ENCODE measurements around the gene SHISA6.

DNA sequence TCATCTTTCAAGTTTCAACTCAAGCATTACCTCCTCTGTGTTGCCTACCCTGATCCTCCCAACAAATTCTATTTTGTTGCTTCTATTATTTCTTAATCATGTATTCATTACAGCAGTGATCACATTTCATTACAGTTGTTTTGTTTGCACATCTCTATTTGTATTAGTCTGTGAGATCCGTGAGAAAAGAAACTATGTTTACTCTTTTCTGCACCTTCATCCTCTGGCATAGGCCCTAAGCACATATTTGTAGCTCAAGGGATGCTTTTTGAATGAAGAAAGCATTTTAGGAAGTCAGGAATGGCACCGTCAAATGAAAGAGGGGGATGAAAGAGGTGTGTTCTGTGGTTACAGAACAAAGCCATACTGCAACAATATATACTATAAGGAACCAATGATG, 110.5 kb downstream of the SHISA6 start:
- TF ChIP-seq, protein P1, sequence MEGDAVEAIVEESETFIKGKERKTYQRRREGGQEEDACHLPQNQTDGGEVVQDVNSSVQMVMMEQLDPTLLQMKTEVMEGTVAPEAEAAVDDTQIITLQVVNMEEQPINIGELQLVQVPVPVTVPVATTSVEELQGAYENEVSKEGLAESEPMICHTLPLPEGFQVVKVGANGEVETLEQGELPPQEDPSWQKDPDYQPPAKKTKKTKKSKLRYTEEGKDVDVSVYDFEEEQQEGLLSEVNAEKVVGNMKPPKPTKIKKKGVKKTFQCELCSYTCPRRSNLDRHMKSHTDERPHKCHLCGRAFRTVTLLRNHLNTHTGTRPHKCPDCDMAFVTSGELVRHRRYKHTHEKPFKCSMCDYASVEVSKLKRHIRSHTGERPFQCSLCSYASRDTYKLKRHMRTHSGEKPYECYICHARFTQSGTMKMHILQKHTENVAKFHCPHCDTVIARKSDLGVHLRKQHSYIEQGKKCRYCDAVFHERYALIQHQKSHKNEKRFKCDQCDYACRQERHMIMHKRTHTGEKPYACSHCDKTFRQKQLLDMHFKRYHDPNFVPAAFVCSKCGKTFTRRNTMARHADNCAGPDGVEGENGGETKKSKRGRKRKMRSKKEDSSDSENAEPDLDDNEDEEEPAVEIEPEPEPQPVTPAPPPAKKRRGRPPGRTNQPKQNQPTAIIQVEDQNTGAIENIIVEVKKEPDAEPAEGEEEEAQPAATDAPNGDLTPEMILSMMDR (IDR thresholded peaks at IDR 0.05): no peak
- TF ChIP-seq TCF7L2 (IDR thresholded peaks at IDR 0.05; ENCODE audit: low read depth, low read length) (no peak), POLR2AphosphoS5 (IDR thresholded peaks at IDR 0.05; ENCODE audit: low read depth, low read length) (no peak), SIN3A (IDR thresholded peaks at IDR 0.05; ENCODE audit: borderline replicate concordance, insufficient read depth, low read depth, low read length) (no peak)
- TF ChIP-seq, protein P2, sequence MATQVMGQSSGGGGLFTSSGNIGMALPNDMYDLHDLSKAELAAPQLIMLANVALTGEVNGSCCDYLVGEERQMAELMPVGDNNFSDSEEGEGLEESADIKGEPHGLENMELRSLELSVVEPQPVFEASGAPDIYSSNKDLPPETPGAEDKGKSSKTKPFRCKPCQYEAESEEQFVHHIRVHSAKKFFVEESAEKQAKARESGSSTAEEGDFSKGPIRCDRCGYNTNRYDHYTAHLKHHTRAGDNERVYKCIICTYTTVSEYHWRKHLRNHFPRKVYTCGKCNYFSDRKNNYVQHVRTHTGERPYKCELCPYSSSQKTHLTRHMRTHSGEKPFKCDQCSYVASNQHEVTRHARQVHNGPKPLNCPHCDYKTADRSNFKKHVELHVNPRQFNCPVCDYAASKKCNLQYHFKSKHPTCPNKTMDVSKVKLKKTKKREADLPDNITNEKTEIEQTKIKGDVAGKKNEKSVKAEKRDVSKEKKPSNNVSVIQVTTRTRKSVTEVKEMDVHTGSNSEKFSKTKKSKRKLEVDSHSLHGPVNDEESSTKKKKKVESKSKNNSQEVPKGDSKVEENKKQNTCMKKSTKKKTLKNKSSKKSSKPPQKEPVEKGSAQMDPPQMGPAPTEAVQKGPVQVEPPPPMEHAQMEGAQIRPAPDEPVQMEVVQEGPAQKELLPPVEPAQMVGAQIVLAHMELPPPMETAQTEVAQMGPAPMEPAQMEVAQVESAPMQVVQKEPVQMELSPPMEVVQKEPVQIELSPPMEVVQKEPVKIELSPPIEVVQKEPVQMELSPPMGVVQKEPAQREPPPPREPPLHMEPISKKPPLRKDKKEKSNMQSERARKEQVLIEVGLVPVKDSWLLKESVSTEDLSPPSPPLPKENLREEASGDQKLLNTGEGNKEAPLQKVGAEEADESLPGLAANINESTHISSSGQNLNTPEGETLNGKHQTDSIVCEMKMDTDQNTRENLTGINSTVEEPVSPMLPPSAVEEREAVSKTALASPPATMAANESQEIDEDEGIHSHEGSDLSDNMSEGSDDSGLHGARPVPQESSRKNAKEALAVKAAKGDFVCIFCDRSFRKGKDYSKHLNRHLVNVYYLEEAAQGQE (IDR thresholded peaks at IDR 0.05; ENCODE audit: insufficient read depth in 1 of 2, low read depth in 2 of 2, low read length in 1 of 2): no peak

All from Panc1 (cell line).